ENCODE measurements around the gene ATL2. TPM values are rescaled to one million over a fixed set of nuclear protein-coding genes. Genes with fewer than 3 reads are reported as not detected.

The ATL2 gene
- total and polyA plus RNA-seq, 2 donors (not counting 1 experiment from before 2014, with no cell fraction given), result 21.1 to 69.0 TPM

DNA sequence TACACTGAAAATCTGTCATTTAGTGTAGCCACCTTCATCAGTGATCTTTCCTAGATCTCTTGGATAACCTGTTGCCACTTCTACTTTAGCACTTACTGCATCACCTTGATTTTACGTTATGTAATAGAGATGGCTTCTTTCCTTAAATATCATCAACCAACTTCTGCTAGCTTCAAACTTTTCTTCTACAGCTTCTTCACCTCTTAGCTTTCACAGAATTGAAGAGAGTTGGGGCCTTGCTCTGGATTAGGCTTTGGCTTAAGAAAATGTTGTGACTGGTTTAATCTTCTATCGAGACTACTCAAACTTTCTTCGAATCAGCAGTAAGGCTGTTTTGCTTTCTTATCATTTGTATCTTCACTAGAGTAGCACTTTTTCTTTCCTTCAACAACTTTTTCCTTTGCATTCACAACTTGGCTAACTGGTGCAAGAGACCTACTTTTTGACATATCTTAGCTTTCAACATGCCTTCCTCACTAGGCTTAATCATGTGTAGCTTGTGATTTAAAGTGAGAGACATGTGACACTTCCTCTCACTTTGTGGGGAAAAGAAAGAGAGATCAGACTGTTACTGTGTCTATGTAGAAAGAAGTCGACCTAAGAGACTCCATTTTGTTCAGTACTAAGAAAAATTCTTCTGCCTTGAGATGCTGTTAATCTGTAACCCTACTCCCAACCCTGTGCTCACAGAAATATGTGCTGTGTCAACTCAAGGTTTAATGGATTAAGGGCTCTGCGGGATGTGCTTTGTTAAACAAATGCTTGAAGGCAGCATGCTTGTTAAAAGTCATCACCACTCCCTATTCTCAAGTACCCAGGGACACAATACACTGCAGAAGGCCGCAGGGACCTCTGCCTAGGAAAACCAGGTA is 99.6 kb downstream of the ATL2 start:
- Histone ChIP-seq H3K4me1 (ENCODE audit: control insufficient read depth in 2 of 2, insufficient read depth in 2 of 2, low read length in 2 of 2) (no peaks in the 10 kb centered on the region), H3K27ac (ENCODE audit: low read length in 2 of 2) (no peak overlapping the region), H3K27me3 (replicated peaks in 1 of 4; ENCODE audit: control extremely low read depth in 1 of 4, control insufficient read depth in 3 of 4, insufficient read depth in 4 of 4, low read length in 3 of 4) (no peaks in the 10 kb centered on the region), H3K9me3 (ENCODE audit: control extremely low read depth in 1 of 3, control insufficient read depth in 2 of 3, insufficient read depth in 1 of 3, low read length in 2 of 3) (no peaks in the 10 kb centered on the region), H4K20me1 (ENCODE audit: control insufficient read depth, insufficient read depth, low read length, poor library complexity, severe bottlenecking) (no peaks in the 10 kb centered on the region), H3K36me3 (replicated peaks in 1 of 2; ENCODE audit: control extremely low read depth in 1 of 2, control insufficient read depth in 1 of 2, extremely low read depth in 1 of 2, insufficient read depth in 2 of 2, low read length in 1 of 2) (no peaks in the 10 kb centered on the region), H3K79me2 (ENCODE audit: control insufficient read depth, insufficient read depth, low read length) (no peaks in the 10 kb centered on the region), H2AFZ (ENCODE audit: insufficient read depth, low read depth, low read length, poor library complexity, severe bottlenecking) (no peak overlapping the region), H3K9ac (ENCODE audit: low read length) (no peak overlapping the region), H3K4me3 (ENCODE audit: control extremely low read depth in 1 of 5, extremely low read depth in 1 of 5, insufficient read depth in 1 of 5, low read depth in 2 of 5, low read length in 4 of 5) (no peak overlapping the region), H3K4me2 (replicated peaks; ENCODE audit: low read depth, low read length, poor library complexity, severe bottlenecking) (no peak overlapping the region)
- POLR2A ChIA-PET, result no interaction called here
- Mint-ChIP-seq H3K9me3 (ENCODE audit: insufficient read depth) (no peaks in the 10 kb centered on the region), H3K4me3 (no peak overlapping the region), H3K27me3 (peaks cover 4% of the 10 kb centered on the region), H3K4me1 (peaks cover 4% of the 10 kb centered on the region), H3K27ac (no peak overlapping the region)
- intact Hi-C loops (cut with micrococcal nuclease), result no loop called here
- CTCF ChIA-PET, result interaction anchor here (1.5 kb wide), 1 partner anchor 231 kb away, joined by 4 read pairs; no protein-coding TSS in a partner anchor
- DNase-seq, result no peak
- no peak for ATAC-seq (ENCODE audit: low read depth)
- no CpG with 5 or more reads among the region's 6 CpGs for WGBS (ENCODE audit: insufficient coverage)
- no peak for TF ChIP-seq EZH2 (IDR thresholded peaks at IDR 0.05; ENCODE audit: borderline replicate concordance, insufficient read depth, low read depth, low read length, poor library complexity, severe bottlenecking)
- TF ChIP-seq, protein P1, sequence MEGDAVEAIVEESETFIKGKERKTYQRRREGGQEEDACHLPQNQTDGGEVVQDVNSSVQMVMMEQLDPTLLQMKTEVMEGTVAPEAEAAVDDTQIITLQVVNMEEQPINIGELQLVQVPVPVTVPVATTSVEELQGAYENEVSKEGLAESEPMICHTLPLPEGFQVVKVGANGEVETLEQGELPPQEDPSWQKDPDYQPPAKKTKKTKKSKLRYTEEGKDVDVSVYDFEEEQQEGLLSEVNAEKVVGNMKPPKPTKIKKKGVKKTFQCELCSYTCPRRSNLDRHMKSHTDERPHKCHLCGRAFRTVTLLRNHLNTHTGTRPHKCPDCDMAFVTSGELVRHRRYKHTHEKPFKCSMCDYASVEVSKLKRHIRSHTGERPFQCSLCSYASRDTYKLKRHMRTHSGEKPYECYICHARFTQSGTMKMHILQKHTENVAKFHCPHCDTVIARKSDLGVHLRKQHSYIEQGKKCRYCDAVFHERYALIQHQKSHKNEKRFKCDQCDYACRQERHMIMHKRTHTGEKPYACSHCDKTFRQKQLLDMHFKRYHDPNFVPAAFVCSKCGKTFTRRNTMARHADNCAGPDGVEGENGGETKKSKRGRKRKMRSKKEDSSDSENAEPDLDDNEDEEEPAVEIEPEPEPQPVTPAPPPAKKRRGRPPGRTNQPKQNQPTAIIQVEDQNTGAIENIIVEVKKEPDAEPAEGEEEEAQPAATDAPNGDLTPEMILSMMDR (IDR thresholded peaks at IDR 0.05), result no peak
